Right renal pelvis (tissue), 4 donors: Measurements from ENCODE around the gene MAPKAPK3. TPM values are rescaled to one million over a fixed set of nuclear protein-coding genes. Genes with fewer than 3 reads are reported as not detected.
"Not testable (repeated sequence)": the region's sequence is repeated elsewhere in the genome, so short reads cannot be mapped to it uniquely, and the experiment has no call there.

ENCODE experiments used
- DNase-seq, 4 donors: peaks; one replicate each; pipeline ENCODE4 v3.0.0-alpha.2; 2013; ENCODE audit warnings: low read depth in 4 of 4, low spot score in 3 of 4, missing footprints in 1 of 4
- polyA plus RNA-seq, 4 donors: library from polyadenylated mRNA; unstranded; fragments of 120-200 nt; gene quantifications; one replicate each; pipeline ENCODE4 v1.2.1, GENCODE V29; 2013; ENCODE audit not compliant: insufficient read length in 4 of 4

The MAPKAPK3 gene
- polyA plus RNA-seq, 4 donors: 56.8 to 67.9 (median 60.7) TPM

- DNase-seq: no peak
Observed at GRCh38 chr3:50652709-50653108, 35.8 kb downstream of the MAPKAPK3 start.

GRCh38 chr3:50653937-50654595 is 37.1 kb downstream of the MAPKAPK3 start:
- no peak for DNase-seq

- DNase-seq: no peak
Observed at GRCh38 chr3:50655009-50655830, 38.3 kb downstream of the MAPKAPK3 start.

GRCh38 chr3:50656417-50657195 is 39.7 kb downstream of the MAPKAPK3 start:
- no peak for DNase-seq

- no peak for DNase-seq
Observed at GRCh38 chr3:50657407-50657806, 40.5 kb downstream of the MAPKAPK3 start.

GRCh38 chr3:50657816-50658215 is 40.9 kb downstream of the MAPKAPK3 start:
- no peak for DNase-seq

GRCh38 chr3:50658416-50658815 is 41.5 kb downstream of the MAPKAPK3 start:
- no peak for DNase-seq

- no peak for DNase-seq
Observed at GRCh38 chr3:50658831-50659230, 41.9 kb downstream of the MAPKAPK3 start.

- no peak for DNase-seq
Observed at GRCh38 chr3:50660386-50660785, 43.4 kb downstream of the MAPKAPK3 start.

GRCh38 chr3:50661321-50661837 is 44.4 kb downstream of the MAPKAPK3 start:
- no peak for DNase-seq

- no peak for DNase-seq
Observed at GRCh38 chr3:50662408-50662807, 45.5 kb downstream of the MAPKAPK3 start.

GRCh38 chr3:50665081-50665840 is 48.3 kb downstream of the MAPKAPK3 start:
- no peak for DNase-seq

- DNase-seq: not testable (repeated sequence)
Observed at GRCh38 chr3:50665841-50666115, 48.8 kb downstream of the MAPKAPK3 start.

- DNase-seq: no peak
Observed at GRCh38 chr3:50666837-50667236, 49.9 kb downstream of the MAPKAPK3 start.

- DNase-seq: no peak
Observed at GRCh38 chr3:50671331-50671730, 54.4 kb downstream of the MAPKAPK3 start.

- DNase-seq: no peak
Observed at GRCh38 chr3:50672656-50673055, 55.7 kb downstream of the MAPKAPK3 start.

- DNase-seq: no peak
Observed at GRCh38 chr3:50673931-50674330, 57.0 kb downstream of the MAPKAPK3 start.

GRCh38 chr3:50674349-50675178 is 57.6 kb downstream of the MAPKAPK3 start, which contains the start of gene DOCK3:
DOCK3 (plus strand) TSS chr3:50674927; CDS start chr3:50675264, 337 bp downstream.
- peak; percentile 38 to 52 (median 46) for DNase-seq

GRCh38 chr3:50675179-50676030 is 58.5 kb downstream of the MAPKAPK3 start:
- no peak for DNase-seq
